H1 (cell line): ENCODE data around the gene EGF. TPM values are rescaled to one million over a fixed set of nuclear protein-coding genes. Genes with fewer than 3 reads are reported as not detected.

ENCODE experiments used
- CTCF ChIA-PET: fragments of 300-600 bp; sonication (Branson Sonifier 250); formaldehyde crosslinking; loops from one replicate; lab custom pipeline; 2021; ENCODE audit not compliant: partially characterized antibody; lab: Charles Lee
- POLR2A ChIA-PET: fragments of 300-600 bp; sonication (Branson Sonifier 250); formaldehyde crosslinking; loops from one replicate; lab custom pipeline; 2021; ENCODE audit warnings: inconsistent platforms; ENCODE audit not compliant: partially characterized antibody; lab: Charles Lee
- DNase-seq, 2 experiments: peaks; one replicate each; pipeline versions ENCODE4 v3.0.0 to v3.0.0-alpha.2; 2010 to 2022; ENCODE audit warnings: low spot score in 2 of 2, low read depth in 1 of 2, mixed read lengths in 1 of 2
- FAIRE-seq: peaks from 2 replicates; lab custom pipeline; 2011; peaks lifted over from hg19 to GRCh38; lab: Jason Lieb, UNC
- H2AFZ ChIP-seq: 2 replicates; pipeline ENCODE4 v1.8.1; 2012; ENCODE audit warnings: low read length, inconsistent platforms
- H2AK5ac ChIP-seq: 2 replicates; pipeline ENCODE4 v1.6.1; 2013; ENCODE audit warnings: low read depth, low read length
- H2BK120ac ChIP-seq: replicated peaks from 2 replicates; pipeline ENCODE3; 2013; ENCODE audit warnings: low read depth, low read length, inconsistent platforms
- H2BK12ac ChIP-seq: 2 replicates; pipeline ENCODE4 v1.6.1; 2013; ENCODE audit warnings: low read depth, low read length
- H2BK15ac ChIP-seq: 2 replicates; pipeline ENCODE4 v1.6.1; 2013; ENCODE audit warnings: low read length
- H2BK20ac ChIP-seq: 2 replicates; pipeline ENCODE4 v1.6.1; 2013; ENCODE audit warnings: low read length
- H2BK5ac ChIP-seq: 2 replicates; pipeline ENCODE4 v1.6.1; 2013; ENCODE audit warnings: low read depth, low read length
- H3K14ac ChIP-seq: 2 replicates; pipeline ENCODE4 v1.6.1; 2013; ENCODE audit warnings: inconsistent platforms; ENCODE audit not compliant: insufficient read length
- H3K18ac ChIP-seq: 2 replicates; pipeline ENCODE4 v1.6.1; 2013; ENCODE audit warnings: low read length; ENCODE audit errors: extremely low read depth
- H3K23ac ChIP-seq: 2 replicates; pipeline ENCODE4 v1.6.1; 2013; ENCODE audit warnings: inconsistent platforms; ENCODE audit not compliant: insufficient read length
- H3K23me2 ChIP-seq: 2 replicates; pipeline ENCODE4 v1.6.1; 2013; ENCODE audit warnings: low read depth, low read length
- H3K27ac ChIP-seq: 2 replicates; pipeline ENCODE4 v1.6.1; 2011; ENCODE audit warnings: low read depth, low read length, inconsistent platforms
- H3K27me3 ChIP-seq, 4 experiments: replicated peaks in 1 of 4; 1 replicate in 1 of 4; 2 replicates in 3 of 4; pipeline versions ENCODE4 v1.6.1 to v1.8.1; 2011 to 2013; ENCODE audit warnings: low read length in 3 of 4, mild to moderate bottlenecking in 3 of 4, inconsistent platforms in 2 of 4, mixed read lengths in 2 of 4, moderate library complexity in 1 of 4; ENCODE audit not compliant: control insufficient read depth in 3 of 4, insufficient read depth in 3 of 4; ENCODE audit errors: extremely low read depth in 1 of 4
- H3K36me3 ChIP-seq, 4 experiments: 2 replicates each; pipeline versions ENCODE4 v1.6.1 to v1.8.1; 2011 to 2013; ENCODE audit warnings: mild to moderate bottlenecking in 4 of 4, low read length in 3 of 4, moderate library complexity in 2 of 4, control low read depth in 1 of 4, inconsistent platforms in 1 of 4; ENCODE audit not compliant: insufficient read depth in 4 of 4, control insufficient read depth in 2 of 4
- H3K4ac ChIP-seq: replicated peaks from 2 replicates; pipeline ENCODE3; 2013; ENCODE audit warnings: low read length, low read depth, mixed read lengths, inconsistent platforms; ENCODE audit not compliant: insufficient read length
- H3K4me1 ChIP-seq, 4 experiments: replicated peaks in 1 of 4; 1 replicate in 1 of 4; 2 replicates in 3 of 4; pipeline versions ENCODE4 v1.6.1 to v1.8.1; 2011 to 2013; ENCODE audit warnings: low read length in 3 of 4, inconsistent platforms in 2 of 4, mixed read lengths in 1 of 4; ENCODE audit not compliant: insufficient read depth in 4 of 4, control insufficient read depth in 3 of 4
- H3K4me2 ChIP-seq, 2 experiments: 2 replicates each; pipeline versions ENCODE4 v1.6.1 to v1.8.1; 2011 to 2013; ENCODE audit warnings: low read depth in 2 of 2, low read length in 2 of 2, control low read depth in 1 of 2, inconsistent platforms in 1 of 2, mild to moderate bottlenecking in 1 of 2; ENCODE audit not compliant: insufficient read depth in 1 of 2
- H3K4me3 ChIP-seq, 4 experiments: fragments of 200-600, 300-600 bp in 1 of 4; sonication (generic), shearing (Covaris generic), sonication (Bioruptor Twin) in 1 of 4; 2 replicates each; pipeline versions ENCODE4 v1.5.1 to v1.8.1; 2011 to 2016; ENCODE audit warnings: low read length in 4 of 4, low read depth in 3 of 4, control low read depth in 2 of 4, inconsistent platforms in 2 of 4, mild to moderate bottlenecking in 2 of 4, mixed read lengths in 1 of 4, moderate library complexity in 1 of 4; ENCODE audit not compliant: insufficient read depth in 2 of 4; ENCODE audit errors: extremely low read depth in 1 of 4
- H3K56ac ChIP-seq: replicated peaks from 2 replicates; pipeline ENCODE3; 2013; ENCODE audit warnings: low read depth, mild to moderate bottlenecking, mixed read lengths, low read length, inconsistent platforms; ENCODE audit not compliant: insufficient read length
- H3K79me1 ChIP-seq: 2 replicates; pipeline ENCODE4 v1.6.1; 2013; ENCODE audit warnings: low read depth, low read length, control low read depth
- H3K79me2 ChIP-seq, 2 experiments: 2 replicates each; pipeline versions ENCODE4 v1.6.1 to v1.8.1; 2012 to 2013; ENCODE audit warnings: low read length in 2 of 2, mild to moderate bottlenecking in 2 of 2, inconsistent platforms in 1 of 2; ENCODE audit not compliant: insufficient read depth in 2 of 2, control insufficient read depth in 1 of 2
- H3K9ac ChIP-seq, 4 experiments: replicated peaks in 1 of 4; 1 replicate in 1 of 4; 2 replicates in 3 of 4; pipeline versions ENCODE4 v1.6.1 to v1.8.1; 2011 to 2013; ENCODE audit warnings: low read depth in 3 of 4, low read length in 3 of 4, control low read depth in 2 of 4, mild to moderate bottlenecking in 2 of 4, moderate library complexity in 2 of 4, inconsistent platforms in 1 of 4; ENCODE audit errors: extremely low read depth in 1 of 4
- H3K9me3 ChIP-seq, 2 experiments: 2 replicates each; pipeline versions ENCODE4 v1.6.1 to v1.8.1; 2012 to 2013; ENCODE audit warnings: mild to moderate bottlenecking in 2 of 2, moderate library complexity in 2 of 2, control low read depth in 1 of 2, inconsistent platforms in 1 of 2, low read depth in 1 of 2, low read length in 1 of 2, mixed read lengths in 1 of 2; ENCODE audit not compliant: insufficient read depth in 2 of 2
- H4K20me1 ChIP-seq, 2 experiments: replicated peaks in 1 of 2; 2 replicates each; pipeline versions ENCODE3 to v1.8.1; 2011 to 2013; ENCODE audit warnings: inconsistent platforms in 2 of 2, low read length in 2 of 2, mild to moderate bottlenecking in 1 of 2; ENCODE audit not compliant: insufficient read depth in 2 of 2, control insufficient read depth in 1 of 2
- H4K5ac ChIP-seq: 2 replicates; pipeline ENCODE4 v1.6.1; 2013; ENCODE audit warnings: low read length, low read depth, mixed read lengths, inconsistent platforms; ENCODE audit not compliant: insufficient read length
- H4K8ac ChIP-seq: 2 replicates; pipeline ENCODE4 v1.8.0; 2013; ENCODE audit warnings: mild to moderate bottlenecking, moderate library complexity, low read length, inconsistent platforms; ENCODE audit not compliant: insufficient read depth; ENCODE audit errors: extremely low read depth
- H4K91ac ChIP-seq: replicated peaks from 2 replicates; pipeline ENCODE3; 2013; ENCODE audit warnings: low read length, mixed read lengths, inconsistent platforms; ENCODE audit not compliant: insufficient read length
- EP300 ChIP-seq, 2 experiments: IDR thresholded peaks; 1 replicate in 1 of 2; 2 replicates in 1 of 2; pipeline ENCODE4 v1.6.1; 2011 to 2012; ENCODE audit warnings: low read depth in 2 of 2, low read length in 2 of 2, mild to moderate bottlenecking in 2 of 2, borderline replicate concordance in 1 of 2, inconsistent platforms in 1 of 2, moderate library complexity in 1 of 2
- KDM4A ChIP-seq: IDR thresholded peaks from one replicate; pipeline ENCODE4 v1.7.1; 2012; ENCODE audit warnings: low read depth, mild to moderate bottlenecking, moderate library complexity, low read length, inconsistent platforms; ENCODE audit not compliant: severe bottlenecking
- RFX5 ChIP-seq: IDR thresholded peaks from 2 replicates; pipeline ENCODE4 v1.6.1; 2011; ENCODE audit warnings: low read depth, low read length, improper control_type of control experiment, borderline replicate concordance
- SIN3A ChIP-seq, 2 experiments: IDR thresholded peaks in 1 of 2; conservative IDR thresholded peaks in 1 of 2; 2 replicates each; pipeline ENCODE4 v1.6.1; 2011 to 2012; ENCODE audit warnings: low read length in 2 of 2, improper control_type of control experiment in 1 of 2, low read depth in 1 of 2, mild to moderate bottlenecking in 1 of 2
- SIRT6 ChIP-seq: IDR thresholded peaks from one replicate; pipeline ENCODE4 v1.7.1; 2012; ENCODE audit warnings: low read length, inconsistent platforms
- SP4 ChIP-seq: IDR thresholded peaks from 2 replicates; pipeline ENCODE4 v1.6.1; 2012; ENCODE audit warnings: low read length, inconsistent platforms
- TBP ChIP-seq: IDR thresholded peaks from 2 replicates; pipeline ENCODE4 v1.6.1; 2011; ENCODE audit warnings: low read depth, low read length, improper control_type of control experiment
- TEAD4 ChIP-seq: IDR thresholded peaks from 2 replicates; pipeline ENCODE4 v1.6.1; 2012; ENCODE audit warnings: low read depth, low read length, inconsistent platforms, mixed read lengths
- WGBS, 2 experiments: shearing (Covaris generic) in 1 of 2; methylation state at CpG; one replicate each; pipeline versions ENCODE4 v1.1.6 to v1.1.7; 2013 to 2015; ENCODE audit warnings: low lambda C conversion rate in 2 of 2, mixed read lengths in 2 of 2, inconsistent platforms in 1 of 2, low coverage in 1 of 2, missing lambda C conversion rate in 1 of 2; ENCODE audit not compliant: insufficient replicate concordance in 2 of 2, insufficient coverage in 1 of 2, insufficient read length in 1 of 2; ENCODE audit errors: extremely low coverage in 1 of 2, missing lambda C conversion rate in 1 of 2; 5-methylcytosine and 5-hydroxymethylcytosine counted together
- polyA plus RNA-seq, 7 experiments: library from polyadenylated mRNA; depleted of rRNA in 3 of 7; stranded (reverse) in 5 of 7; unstranded in 2 of 7; fragments of >200 nt in 5 of 7; fragments of 200-250 nt in 2 of 7; gene quantifications; 1 replicate in 5 of 7; 2 replicates in 1 of 7; 4 replicates in 1 of 7; pipeline versions ENCODE4 v1.2.1 to v1.2.3, GENCODE V29; 2011 to 2013; ENCODE audit warnings: missing spikeins in 2 of 7, mixed read lengths in 2 of 7
- total RNA-seq: library from RNA; stranded (reverse); fragmentation: NEBNext Ultra II Directional; extraction: Animal tissue kit (Norgen Biotek cat#: 25700); gene quantifications from 2 replicates; pipeline ENCODE4 v1.2.1, GENCODE V29; 2021
- TF ChIP-seq, protein P1 (sequence below): IDR thresholded peaks from 2 replicates; pipeline ENCODE4 v1.6.1; 2011; ENCODE audit warnings: low read length, improper control_type of control experiment
- TF ChIP-seq, protein P2 (sequence below): IDR thresholded peaks from 2 replicates; pipeline ENCODE4 v1.6.1; 2012; ENCODE audit warnings: low read length, inconsistent platforms

The EGF gene
- total and polyA plus RNA-seq, 2 of the 8 experiments (the other 6 are each of a cell fraction or from before 2014, with no cell fraction given): 1.5 to 2.6 TPM

DNA sequence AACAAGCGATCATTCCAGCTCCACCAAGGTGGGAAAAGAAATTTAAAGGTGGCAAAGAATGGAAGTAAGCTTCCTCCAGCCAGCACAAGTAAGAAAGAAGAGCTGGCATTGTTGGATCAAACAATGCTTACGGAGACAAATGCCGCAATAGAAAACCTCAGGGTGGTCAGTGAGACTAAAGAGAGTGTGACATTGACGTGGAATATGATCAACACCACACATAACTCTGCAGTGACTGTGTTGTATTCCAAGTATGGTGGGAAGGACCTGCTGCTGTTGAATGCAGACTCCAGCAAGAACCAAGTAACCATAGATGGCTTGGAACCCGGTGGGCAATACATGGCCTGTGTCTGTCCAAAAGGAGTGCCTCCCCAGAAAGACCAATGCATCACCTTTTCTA lies 42.6 kb upstream of the EGF start:
- no peaks in the 10 kb centered on the region for H3K36me3 ChIP-seq
- H3K23me2 ChIP-seq: no peaks in the 10 kb centered on the region
- no peak overlapping the region for H4K8ac ChIP-seq
- no peak overlapping the region for H4K5ac ChIP-seq
- no peaks in the 10 kb centered on the region for H3K79me2 ChIP-seq
- POLR2A ChIA-PET: no interaction called here
- no peak overlapping the region for H2BK120ac ChIP-seq
- no peaks in the 10 kb centered on the region for H3K9me3 ChIP-seq
- H2AFZ ChIP-seq: no peak overlapping the region
- no peak overlapping the region for H3K9ac ChIP-seq
- no peak overlapping the region for H3K4ac ChIP-seq
- H3K23ac ChIP-seq: no peak overlapping the region
- H3K4me2 ChIP-seq: no peak overlapping the region
- CTCF ChIA-PET: no interaction called here
- no peak overlapping the region for H3K4me3 ChIP-seq
- no peak overlapping the region for H3K56ac ChIP-seq
- WGBS, 2 experiments: 86% methylated on average over 5 of the region's 5 CpGs; no CpG with 5 or more reads in 1 of the 2 experiments
- DNase-seq (no peak), FAIRE-seq (no peak)
- H2BK5ac ChIP-seq: no peak overlapping the region
- H3K27me3 ChIP-seq: no peaks in the 10 kb centered on the region
- H3K14ac ChIP-seq: no peak overlapping the region
- no peak overlapping the region for H2BK20ac ChIP-seq
- no peak overlapping the region for H2BK12ac ChIP-seq
- no peaks in the 10 kb centered on the region for H4K20me1 ChIP-seq
- no peaks in the 10 kb centered on the region for H3K79me1 ChIP-seq
- no peak overlapping the region for H2AK5ac ChIP-seq
- no peak overlapping the region for H4K91ac ChIP-seq
- no peaks in the 10 kb centered on the region for H3K4me1 ChIP-seq
- no peak overlapping the region for H3K18ac ChIP-seq
- H3K27ac ChIP-seq: no peak overlapping the region
- no peak overlapping the region for H2BK15ac ChIP-seq
- no peak for TF ChIP-seq SP4
- no peak for TF ChIP-seq RFX5
- TF ChIP-seq EP300 (IDR thresholded peaks at IDR 0.05; ENCODE audit: borderline replicate concordance in 1 of 2, low read depth in 2 of 2, low read length in 2 of 2): no peak
- TF ChIP-seq, protein P1, sequence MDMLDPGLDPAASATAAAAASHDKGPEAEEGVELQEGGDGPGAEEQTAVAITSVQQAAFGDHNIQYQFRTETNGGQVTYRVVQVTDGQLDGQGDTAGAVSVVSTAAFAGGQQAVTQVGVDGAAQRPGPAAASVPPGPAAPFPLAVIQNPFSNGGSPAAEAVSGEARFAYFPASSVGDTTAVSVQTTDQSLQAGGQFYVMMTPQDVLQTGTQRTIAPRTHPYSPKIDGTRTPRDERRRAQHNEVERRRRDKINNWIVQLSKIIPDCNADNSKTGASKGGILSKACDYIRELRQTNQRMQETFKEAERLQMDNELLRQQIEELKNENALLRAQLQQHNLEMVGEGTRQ: no peak
- TF ChIP-seq TBP: no peak
- TF ChIP-seq, protein P2, sequence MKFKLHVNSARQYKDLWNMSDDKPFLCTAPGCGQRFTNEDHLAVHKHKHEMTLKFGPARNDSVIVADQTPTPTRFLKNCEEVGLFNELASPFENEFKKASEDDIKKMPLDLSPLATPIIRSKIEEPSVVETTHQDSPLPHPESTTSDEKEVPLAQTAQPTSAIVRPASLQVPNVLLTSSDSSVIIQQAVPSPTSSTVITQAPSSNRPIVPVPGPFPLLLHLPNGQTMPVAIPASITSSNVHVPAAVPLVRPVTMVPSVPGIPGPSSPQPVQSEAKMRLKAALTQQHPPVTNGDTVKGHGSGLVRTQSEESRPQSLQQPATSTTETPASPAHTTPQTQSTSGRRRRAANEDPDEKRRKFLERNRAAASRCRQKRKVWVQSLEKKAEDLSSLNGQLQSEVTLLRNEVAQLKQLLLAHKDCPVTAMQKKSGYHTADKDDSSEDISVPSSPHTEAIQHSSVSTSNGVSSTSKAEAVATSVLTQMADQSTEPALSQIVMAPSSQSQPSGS: no peak
- TF ChIP-seq TEAD4: no peak
- no peak for TF ChIP-seq SIN3A (conservative IDR thresholded peaks at IDR 0.05 in 1 of 2, IDR thresholded peaks at IDR 0.05 in 1 of 2; ENCODE audit: low read depth in 1 of 2, low read length in 2 of 2)
- TF ChIP-seq SIRT6: no peak
- no peak for TF ChIP-seq KDM4A
